GM23338 (cell line): Measurements from ENCODE around the gene TXNRD1. TPM values are rescaled to one million over a fixed set of nuclear protein-coding genes. Genes with fewer than 3 reads are reported as not detected.

Experiments
- ATAC-seq: fragments of 200-7000 bp; cut with Tn5 transposase; 3 replicates; pipeline ENCODE4 v1.9.1; 2020
- DNase-seq: peaks from one replicate; pipeline ENCODE4 v3.0.0-alpha.2; 2015; ENCODE audit warnings: low spot score
- H2AFZ ChIP-seq: fragments of 200-600 bp; sonication (generic); 2 replicates; pipeline ENCODE4 v1.8.0; 2016; ENCODE audit warnings: antibody characterized with exemption, mild to moderate bottlenecking, moderate library complexity
- H3F3A ChIP-seq: fragments of 200-600 bp; sonication (generic); replicated peaks from 2 replicates; pipeline ENCODE4 v1.8.0; 2017; ENCODE audit warnings: antibody characterized with exemption, mixed run types, low read depth
- H3K27ac ChIP-seq: fragments of 200-600 bp; sonication (generic); 2 replicates; pipeline ENCODE4 v1.6.1; 2016; ENCODE audit warnings: low read depth
- H3K27me3 ChIP-seq: fragments of 200-600 bp; sonication (generic); 2 replicates; pipeline ENCODE4 v1.8.0; 2016; ENCODE audit warnings: mild to moderate bottlenecking, mixed run types, moderate library complexity; ENCODE audit not compliant: insufficient read depth
- H3K36me3 ChIP-seq: fragments of 200-600 bp; sonication (generic); 2 replicates; pipeline ENCODE4 v1.8.0; 2016; ENCODE audit warnings: mild to moderate bottlenecking; ENCODE audit not compliant: insufficient read depth
- H3K4me1 ChIP-seq: fragments of 200-600 bp; sonication (generic); 2 replicates; pipeline ENCODE4 v1.8.0; 2016; ENCODE audit warnings: mild to moderate bottlenecking, moderate library complexity; ENCODE audit not compliant: insufficient read depth
- H3K4me2 ChIP-seq: fragments of 200-600 bp; sonication (generic); 2 replicates; pipeline ENCODE4 v1.7.1; 2017; ENCODE audit warnings: mixed run types
- H3K4me3 ChIP-seq: fragments of 200-600 bp; sonication (generic); 2 replicates; pipeline ENCODE4 v1.6.1; 2016; ENCODE audit warnings: mixed run types
- H3K79me2 ChIP-seq: fragments of 200-600 bp; sonication (generic); replicated peaks from 2 replicates; pipeline ENCODE4 v1.8.0; 2017; ENCODE audit warnings: mild to moderate bottlenecking; ENCODE audit not compliant: insufficient read depth
- H3K9me2 ChIP-seq: fragments of 200-600 bp; sonication (generic); 2 replicates; pipeline ENCODE4 v1.8.0; 2017; ENCODE audit not compliant: insufficient read depth
- H4K20me1 ChIP-seq: fragments of 200-600 bp; sonication (generic); replicated peaks from 2 replicates; pipeline ENCODE4 v1.8.0; 2017; ENCODE audit warnings: mild to moderate bottlenecking; ENCODE audit not compliant: insufficient read depth
- H3K27ac Mint-ChIP-seq: 2 replicates; pipeline ENCODE4 v1.8.0; 2020; ENCODE audit warnings: inconsistent platforms, mild to moderate bottlenecking, moderate library complexity, mixed read lengths
- H3K27me3 Mint-ChIP-seq: 3 replicates; pipeline ENCODE4 v1.8.0; 2022; ENCODE audit warnings: low read depth, mild to moderate bottlenecking, moderate library complexity, mixed read lengths, inconsistent platforms; ENCODE audit not compliant: insufficient read depth, poor library complexity
- H3K36me3 Mint-ChIP-seq: 3 replicates; pipeline ENCODE4 v1.8.0; 2021; ENCODE audit warnings: low read depth, mild to moderate bottlenecking, inconsistent platforms, moderate library complexity, mixed read lengths
- H3K4me1 Mint-ChIP-seq: 3 replicates; pipeline ENCODE4 v1.8.0; 2020; ENCODE audit warnings: mild to moderate bottlenecking, inconsistent platforms, mixed read lengths
- H3K4me3 Mint-ChIP-seq: 3 replicates; pipeline ENCODE4 v1.8.0; 2021; ENCODE audit warnings: moderate library complexity, mild to moderate bottlenecking, inconsistent platforms, mixed read lengths
- H3K9me3 Mint-ChIP-seq: 3 replicates; pipeline ENCODE4 v1.8.0; 2020; ENCODE audit warnings: moderate library complexity, mild to moderate bottlenecking, inconsistent platforms, mixed read lengths
- CREB1 ChIP-seq: fragments of 250-450 bp; sonication (Bioruptor Pico); IDR thresholded peaks from 2 replicates; pipeline ENCODE4 v1.5.0; 2020; ENCODE audit warnings: low read depth, mild to moderate bottlenecking, moderate library complexity
- CTCF ChIP-seq, 2 experiments: fragments of 200-600 bp in 1 of 2; sonication (generic) in 1 of 2; conservative IDR thresholded peaks; 2 replicates each; pipeline versions ENCODE4 v1.5.1 to v1.6.1; 2016 to 2017; ENCODE audit warnings: antibody characterized with exemption in 2 of 2, low read depth in 2 of 2, mild to moderate bottlenecking in 2 of 2, moderate library complexity in 1 of 2
- ETS1 ChIP-seq: IDR thresholded peaks from 2 replicates; pipeline ENCODE4 v1.6.1; 2016; ENCODE audit warnings: antibody characterized with exemption
- EZH2 ChIP-seq: fragments of 200-600 bp; sonication (generic); IDR thresholded peaks from one replicate; pipeline ENCODE4 v1.8.0; 2017; ENCODE audit warnings: antibody characterized with exemption, mild to moderate bottlenecking, low read depth; ENCODE audit not compliant: unreplicated experiment
- EZH2phosphoT487 ChIP-seq: fragments of 200-600 bp; sonication (generic); IDR thresholded peaks from one replicate; pipeline ENCODE4 v1.8.1; 2018; ENCODE audit warnings: antibody characterized with exemption; ENCODE audit not compliant: unreplicated experiment
- JUNB ChIP-seq: IDR thresholded peaks from one replicate; pipeline ENCODE4 v1.6.1; 2016; ENCODE audit warnings: antibody characterized with exemption; ENCODE audit not compliant: unreplicated experiment
- NANOG ChIP-seq: IDR thresholded peaks from 2 replicates; pipeline ENCODE4 v1.6.1; 2016; ENCODE audit warnings: antibody characterized with exemption, borderline replicate concordance
- POLR2AphosphoS5 ChIP-seq: IDR thresholded peaks from 2 replicates; pipeline ENCODE4 v1.6.1; 2016; ENCODE audit warnings: antibody characterized with exemption, low read depth
- REST ChIP-seq: IDR thresholded peaks from one replicate; pipeline ENCODE4 v1.6.1; 2018; ENCODE audit warnings: antibody characterized with exemption; ENCODE audit not compliant: unreplicated experiment
- STAT1 ChIP-seq: IDR thresholded peaks from one replicate; pipeline ENCODE4 v1.6.1; 2016; ENCODE audit warnings: antibody characterized with exemption; ENCODE audit not compliant: unreplicated experiment
- ZNF114 ChIP-seq: fragments of 250-450 bp; sonication (Bioruptor Pico); IDR thresholded peaks from 2 replicates; pipeline ENCODE4 v1.5.0; 2020; ENCODE audit warnings: mild to moderate bottlenecking, moderate library complexity
- ZNF331 ChIP-seq: fragments of 250-450 bp; sonication (Bioruptor Pico); IDR thresholded peaks from 2 replicates; pipeline ENCODE4 v1.5.0; 2020; ENCODE audit warnings: low read depth, mild to moderate bottlenecking, moderate library complexity
- ZNF462 ChIP-seq: fragments of 250-450 bp; sonication (Bioruptor Pico); IDR thresholded peaks from 2 replicates; pipeline ENCODE4 v1.5.0; 2020; ENCODE audit warnings: mild to moderate bottlenecking, moderate library complexity
- polyA plus RNA-seq: library from polyadenylated mRNA; unstranded; fragments of >200 nt; fragmentation: Nextera tagmentation; extraction: Ambion mirVana; gene quantifications from 2 replicates; pipeline ENCODE4 v1.2.1, GENCODE V29; 2016
- total RNA-seq: library from RNA; depleted of rRNA; stranded (reverse); fragments of >200 nt; shearing (Covaris generic); gene quantifications from 2 replicates; pipeline ENCODE4 v1.2.3, GENCODE V29; 2014

Gene TXNRD1
- total and polyA plus RNA-seq, 2 experiments from 2014 or later = 115 to 127 TPM

- Histone ChIP-seq H3K4me2 (no peak overlapping the region), H3K27ac (no peak overlapping the region), H3K4me3 (no peak overlapping the region), H3K9me2 (no peaks in the 10 kb centered on the region), H4K20me1 (no peaks in the 10 kb centered on the region), H3K4me1 (no peaks in the 10 kb centered on the region), H3F3A (no peaks in the 10 kb centered on the region), H3K79me2 (no peaks in the 10 kb centered on the region), H3K27me3 (no peaks in the 10 kb centered on the region), H2AFZ (no peak overlapping the region), H3K36me3 (no peaks in the 10 kb centered on the region)
- Mint-ChIP-seq H3K27me3 (no peaks in the 10 kb centered on the region), H3K9me3 (no peaks in the 10 kb centered on the region), H3K4me1 (peaks cover 7% of the 10 kb centered on the region), H3K4me3 (no peak overlapping the region), H3K36me3 (peaks cover 3% of the 10 kb centered on the region; the same call in 1 of the 3 replicates), H3K27ac (no peak overlapping the region)
- TF ChIP-seq CREB1 (CRISPR knock-in tag) (no peak), ZNF462 (CRISPR knock-in tag) (no peak), EZH2phosphoT487 (no peak), STAT1 (no peak), NANOG (no peak), ZNF114 (no peak), CTCF (conservative IDR thresholded peaks at IDR 0.05; ENCODE audit: low read depth in 2 of 2) (no peak), JUNB (no peak), ETS1 (no peak), EZH2 (no peak), POLR2AphosphoS5 (no peak), ZNF331 (CRISPR knock-in tag) (no peak), REST (no peak)
- DNase-seq (no peak), ATAC-seq (no peak)
Measured at GRCh38 chr12:104385510-104385909, 169.9 kb downstream of the TXNRD1 start.
